ENCODE data around the gene ZNF428.

- TF ChIP-seq CTCF (conservative IDR thresholded peaks at IDR 0.05 in 1 of 2, IDR thresholded peaks at IDR 0.05 in 1 of 2; ENCODE audit: low read depth in 1 of 2, low read length in 2 of 2) (no peak), EZH2 (IDR thresholded peaks at IDR 0.05; ENCODE audit: low read length, missing control alignments) (no peak)
Measured at GRCh38 chr19:43658494-43658893, 39.1 kb upstream of the ZNF428 start.
